Measurements from ENCODE around the gene ACSL1. TPM values are rescaled to one million over a fixed set of nuclear protein-coding genes. Genes with fewer than 3 reads are reported as not detected.

The ACSL1 gene
- total RNA-seq, 2 experiments from 2014 or later = 12.4 to 12.5 TPM

DNA sequence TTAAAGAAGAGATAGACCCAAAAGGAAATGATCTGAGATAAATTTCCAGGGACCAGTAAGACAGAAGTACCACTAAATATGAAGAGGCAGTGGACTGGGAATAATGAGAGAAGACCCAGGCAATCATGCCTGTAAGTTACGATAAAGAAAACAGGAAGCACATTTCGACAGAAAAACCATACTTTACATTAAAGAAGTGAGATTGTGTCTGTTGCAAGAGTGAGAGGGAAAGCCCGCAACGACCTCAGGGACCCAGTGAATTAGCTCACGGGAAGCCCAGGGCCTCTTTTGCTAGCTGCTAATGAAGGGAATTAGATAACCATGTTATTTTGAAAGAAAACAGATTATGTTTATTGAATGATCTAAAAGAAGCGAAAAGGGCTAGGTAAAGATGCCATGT is 28.9 kb upstream of the ACSL1 start:
- Mint-ChIP-seq H3K4me3 (no peak overlapping the region), H3K9me3 (no peaks in the 10 kb centered on the region), H3K36me3 (ENCODE audit: low read depth) (no peaks in the 10 kb centered on the region), H3K27ac (no peak overlapping the region), H3K27me3 (peaks cover 3% of the 10 kb centered on the region), H3K4me1 (ENCODE audit: low read depth) (peaks cover 8% of the 10 kb centered on the region)
- TF ChIP-seq, protein P1, sequence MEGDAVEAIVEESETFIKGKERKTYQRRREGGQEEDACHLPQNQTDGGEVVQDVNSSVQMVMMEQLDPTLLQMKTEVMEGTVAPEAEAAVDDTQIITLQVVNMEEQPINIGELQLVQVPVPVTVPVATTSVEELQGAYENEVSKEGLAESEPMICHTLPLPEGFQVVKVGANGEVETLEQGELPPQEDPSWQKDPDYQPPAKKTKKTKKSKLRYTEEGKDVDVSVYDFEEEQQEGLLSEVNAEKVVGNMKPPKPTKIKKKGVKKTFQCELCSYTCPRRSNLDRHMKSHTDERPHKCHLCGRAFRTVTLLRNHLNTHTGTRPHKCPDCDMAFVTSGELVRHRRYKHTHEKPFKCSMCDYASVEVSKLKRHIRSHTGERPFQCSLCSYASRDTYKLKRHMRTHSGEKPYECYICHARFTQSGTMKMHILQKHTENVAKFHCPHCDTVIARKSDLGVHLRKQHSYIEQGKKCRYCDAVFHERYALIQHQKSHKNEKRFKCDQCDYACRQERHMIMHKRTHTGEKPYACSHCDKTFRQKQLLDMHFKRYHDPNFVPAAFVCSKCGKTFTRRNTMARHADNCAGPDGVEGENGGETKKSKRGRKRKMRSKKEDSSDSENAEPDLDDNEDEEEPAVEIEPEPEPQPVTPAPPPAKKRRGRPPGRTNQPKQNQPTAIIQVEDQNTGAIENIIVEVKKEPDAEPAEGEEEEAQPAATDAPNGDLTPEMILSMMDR (IDR thresholded peaks at IDR 0.05) = no peak
- peaks cover 2 to 5% of the 10 kb centered on the region in 2 experiments for H3K27me3 ChIP-seq (ENCODE audit: control insufficient read depth in 1 of 2, insufficient read depth in 2 of 2, low read length in 2 of 2)
- no peaks in the 10 kb centered on the region for H3K4me1 ChIP-seq (ENCODE audit: insufficient read depth, low read length)
- intact Hi-C loops (cut with DNase I, micrococcal nuclease) = no loop called here
- H3K4me3 ChIP-seq (ENCODE audit: low read length) = no peak overlapping the region
- ChIA-PET POLR2A (no interaction called here), CTCF (no interaction called here)
- H3K27ac ChIP-seq (ENCODE audit: low read depth in 1 of 2, low read length in 2 of 2) = peak overlapping the region in 1 of 2 donors; percentile 45
- ATAC-seq (ENCODE audit: poor library complexity) = no peak
- peak in 3 of 14 experiments; percentile 21 to 65 (median 58) for DNase-seq
- H3K36me3 ChIP-seq (ENCODE audit: insufficient read depth, low read length) = no peaks in the 10 kb centered on the region
- H3K9me3 ChIP-seq (ENCODE audit: control insufficient read depth in 1 of 2, insufficient read depth in 1 of 2, low read length in 2 of 2) = no peaks in the 10 kb centered on the region

DNA sequence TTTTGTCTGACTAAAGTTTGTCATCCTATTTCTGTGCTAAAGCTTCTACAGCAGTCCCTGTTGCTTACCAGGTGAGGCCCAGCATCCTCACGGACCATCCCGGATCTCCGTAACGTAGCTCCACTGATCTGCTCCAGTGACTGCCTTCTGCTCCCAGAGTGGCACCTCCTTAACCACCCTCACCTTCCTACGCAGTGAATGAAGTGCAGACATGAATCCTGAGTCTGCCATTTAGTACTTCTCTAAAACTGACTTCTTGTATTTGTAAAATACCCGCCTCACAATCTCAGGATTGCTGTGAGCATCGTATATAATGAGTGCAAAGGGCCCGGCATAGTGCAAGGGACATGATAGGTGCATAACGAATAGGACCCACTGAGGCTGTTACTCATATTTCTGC is 27.7 kb upstream of the ACSL1 start:
- H3K27ac Mint-ChIP-seq = no peak overlapping the region
- no peaks in the 10 kb centered on the region for H3K9me3 Mint-ChIP-seq
- DNase-seq (no peak), ATAC-seq (ENCODE audit: poor library complexity) (no peak)
- intact Hi-C loops (cut with DNase I, micrococcal nuclease) = no loop called here
- H3K9me3 ChIP-seq (ENCODE audit: control insufficient read depth in 1 of 2, insufficient read depth in 1 of 2, low read length in 2 of 2) = no peaks in the 10 kb centered on the region
- H3K4me1 ChIP-seq (ENCODE audit: insufficient read depth, low read length) = no peaks in the 10 kb centered on the region
- H3K36me3 Mint-ChIP-seq (ENCODE audit: low read depth) = no peaks in the 10 kb centered on the region
- H3K27me3 ChIP-seq (ENCODE audit: control insufficient read depth in 1 of 2, insufficient read depth in 2 of 2, low read length in 2 of 2) = peaks cover 2 to 5% of the 10 kb centered on the region in 2 experiments
- ChIA-PET POLR2A (no interaction called here), CTCF (no interaction called here)
- no peak overlapping the region for H3K4me3 Mint-ChIP-seq
- no peak overlapping the region for H3K4me3 ChIP-seq (ENCODE audit: low read length)
- peaks cover 8% of the 10 kb centered on the region for H3K4me1 Mint-ChIP-seq (ENCODE audit: low read depth)
- no peaks in the 10 kb centered on the region for H3K36me3 ChIP-seq (ENCODE audit: insufficient read depth, low read length)
- peaks cover 3% of the 10 kb centered on the region for H3K27me3 Mint-ChIP-seq
- H3K27ac ChIP-seq (ENCODE audit: low read depth in 1 of 2, low read length in 2 of 2) = no peak overlapping the region
- TF ChIP-seq, protein P1 (IDR thresholded peaks at IDR 0.05) = no peak

DNA sequence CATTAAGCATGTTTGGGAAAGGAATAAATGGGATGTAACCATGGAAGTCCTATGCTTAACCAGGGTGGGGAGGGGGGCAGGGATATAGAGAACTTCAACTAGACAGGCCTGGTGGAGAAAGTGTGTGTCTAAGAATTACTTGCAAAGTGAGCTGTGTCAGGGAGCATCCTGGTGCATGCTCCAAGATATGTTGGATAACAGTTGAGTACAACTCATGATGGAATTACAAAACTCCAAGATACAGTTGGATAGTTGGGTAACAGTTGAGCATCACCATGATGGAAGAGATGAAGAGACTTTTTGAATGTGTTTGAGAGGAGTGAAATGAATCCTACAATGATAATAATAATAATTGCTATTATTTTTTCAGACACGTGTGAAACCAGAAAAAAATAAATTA is 26.1 kb upstream of the ACSL1 start:
- CTCF ChIA-PET = no interaction called here
- intact Hi-C loops (cut with DNase I, micrococcal nuclease) = no loop called here

More for the DNA sequence above, 26.1 kb upstream of the ACSL1 start:
- Mint-ChIP-seq H3K4me1 (ENCODE audit: low read depth) (peaks cover 8% of the 10 kb centered on the region), H3K4me3 (no peak overlapping the region), H3K9me3 (no peaks in the 10 kb centered on the region), H3K36me3 (ENCODE audit: low read depth) (no peaks in the 10 kb centered on the region), H3K27me3 (no peaks in the 10 kb centered on the region), H3K27ac (no peak overlapping the region)
- no peak for DNase-seq
- H3K36me3 ChIP-seq (ENCODE audit: insufficient read depth, low read length) = no peaks in the 10 kb centered on the region
- no peak overlapping the region for H3K4me3 ChIP-seq (ENCODE audit: low read length)
- peaks cover 5% of the 10 kb centered on the region in 2 experiments for H3K27me3 ChIP-seq (ENCODE audit: control insufficient read depth in 1 of 2, insufficient read depth in 2 of 2, low read length in 2 of 2)
- no peaks in the 10 kb centered on the region for H3K9me3 ChIP-seq (ENCODE audit: control insufficient read depth in 1 of 2, insufficient read depth in 1 of 2, low read length in 2 of 2)
- no peaks in the 10 kb centered on the region for H3K4me1 ChIP-seq (ENCODE audit: insufficient read depth, low read length)
- TF ChIP-seq, protein P1 (IDR thresholded peaks at IDR 0.05) = no peak
- H3K27ac ChIP-seq (ENCODE audit: low read depth in 1 of 2, low read length in 2 of 2) = no peak overlapping the region
- no peak for ATAC-seq (ENCODE audit: poor library complexity)
- POLR2A ChIA-PET = no interaction called here
